Liver (tissue), 3 donors: ENCODE measurements around the gene GABBR2.

Experiments
- JUND ChIP-seq, 2 donors: IDR thresholded peaks; 2 replicates each; pipeline ENCODE4 v1.6.1; 2016; ENCODE audit warnings: antibody characterized with exemption in 2 of 2
- RAD21 ChIP-seq, 2 donors: IDR thresholded peaks; 2 replicates each; pipeline ENCODE4 v1.6.1; 2016; ENCODE audit warnings: antibody characterized with exemption in 2 of 2, mild to moderate bottlenecking in 2 of 2
- SP1 ChIP-seq: IDR thresholded peaks from 2 replicates; pipeline ENCODE4 v1.6.1; 2018; ENCODE audit warnings: antibody characterized with exemption, mild to moderate bottlenecking
- YY1 ChIP-seq: IDR thresholded peaks from 2 replicates; pipeline ENCODE4 v1.6.1; 2016; ENCODE audit warnings: antibody characterized with exemption, mild to moderate bottlenecking
- TF ChIP-seq, protein P1 (sequence below): IDR thresholded peaks from 2 replicates; pipeline ENCODE4 v1.6.1; 2016; ENCODE audit warnings: antibody characterized with exemption
- TF ChIP-seq, protein P2 (sequence below): fragments of 150-350 bp; IDR thresholded peaks from 2 replicates; pipeline ENCODE4 v1.5.1; 2017; ENCODE audit warnings: improper control_type of control experiment, low read depth, low read length; ENCODE audit not compliant: missing input control
- TF ChIP-seq, protein P3 (sequence below): IDR thresholded peaks from 2 replicates; pipeline ENCODE4 v1.6.1; 2016; ENCODE audit warnings: antibody characterized with exemption, mild to moderate bottlenecking
- TF ChIP-seq, protein P4 (sequence below): IDR thresholded peaks from 2 replicates; pipeline ENCODE4 v1.6.1; 2016; ENCODE audit warnings: antibody characterized with exemption
- donor health status: healthy.
- donor health status: healthy.

DNA sequence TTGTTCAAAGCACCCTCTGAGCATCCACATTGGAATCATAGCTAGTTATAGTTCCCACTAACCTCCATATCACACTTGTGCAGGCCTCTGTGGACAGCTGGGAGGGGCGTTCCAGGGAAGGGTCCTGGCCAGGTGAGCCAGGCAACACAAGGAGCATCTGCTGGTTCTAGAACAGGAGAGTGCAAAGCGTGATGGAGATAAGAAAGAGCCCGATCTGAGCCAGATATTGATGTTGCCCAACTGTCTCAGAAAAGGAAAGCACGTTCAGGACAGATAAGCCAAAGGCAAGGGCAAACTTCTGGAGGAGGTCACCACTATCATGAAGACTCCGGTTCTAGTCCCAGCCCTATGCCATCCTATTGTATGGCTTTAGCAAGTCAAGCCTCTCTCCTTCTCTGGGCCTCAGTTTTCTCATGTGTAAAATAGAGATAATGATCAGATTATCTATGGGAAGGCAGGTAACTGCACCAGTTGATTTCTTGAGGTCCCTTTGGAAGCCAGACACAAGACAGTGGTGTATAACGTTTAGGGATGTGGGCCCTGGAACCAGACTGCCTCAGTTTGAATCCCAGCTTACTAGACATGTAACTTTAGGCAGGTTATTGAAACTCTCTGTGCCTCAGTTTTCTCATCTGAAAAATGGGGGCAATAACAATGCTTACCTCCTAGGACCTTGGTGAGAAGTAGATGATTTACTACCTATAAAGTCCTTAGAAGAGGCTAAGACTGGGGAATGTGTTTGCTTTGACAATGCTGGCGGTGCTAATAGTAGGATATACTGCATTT, 19.8 kb downstream of the GABBR2 start:
- TF ChIP-seq YY1 (no peak), JUND (IDR thresholded peaks at IDR 0.05) (no peak), RAD21 (IDR thresholded peaks at IDR 0.05) (no peak), SP1 (no peak)
- TF ChIP-seq, protein P1, sequence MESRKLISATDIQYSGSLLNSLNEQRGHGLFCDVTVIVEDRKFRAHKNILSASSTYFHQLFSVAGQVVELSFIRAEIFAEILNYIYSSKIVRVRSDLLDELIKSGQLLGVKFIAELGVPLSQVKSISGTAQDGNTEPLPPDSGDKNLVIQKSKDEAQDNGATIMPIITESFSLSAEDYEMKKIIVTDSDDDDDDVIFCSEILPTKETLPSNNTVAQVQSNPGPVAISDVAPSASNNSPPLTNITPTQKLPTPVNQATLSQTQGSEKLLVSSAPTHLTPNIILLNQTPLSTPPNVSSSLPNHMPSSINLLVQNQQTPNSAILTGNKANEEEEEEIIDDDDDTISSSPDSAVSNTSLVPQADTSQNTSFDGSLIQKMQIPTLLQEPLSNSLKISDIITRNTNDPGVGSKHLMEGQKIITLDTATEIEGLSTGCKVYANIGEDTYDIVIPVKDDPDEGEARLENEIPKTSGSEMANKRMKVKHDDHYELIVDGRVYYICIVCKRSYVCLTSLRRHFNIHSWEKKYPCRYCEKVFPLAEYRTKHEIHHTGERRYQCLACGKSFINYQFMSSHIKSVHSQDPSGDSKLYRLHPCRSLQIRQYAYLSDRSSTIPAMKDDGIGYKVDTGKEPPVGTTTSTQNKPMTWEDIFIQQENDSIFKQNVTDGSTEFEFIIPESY: no peak
- TF ChIP-seq, protein P2, sequence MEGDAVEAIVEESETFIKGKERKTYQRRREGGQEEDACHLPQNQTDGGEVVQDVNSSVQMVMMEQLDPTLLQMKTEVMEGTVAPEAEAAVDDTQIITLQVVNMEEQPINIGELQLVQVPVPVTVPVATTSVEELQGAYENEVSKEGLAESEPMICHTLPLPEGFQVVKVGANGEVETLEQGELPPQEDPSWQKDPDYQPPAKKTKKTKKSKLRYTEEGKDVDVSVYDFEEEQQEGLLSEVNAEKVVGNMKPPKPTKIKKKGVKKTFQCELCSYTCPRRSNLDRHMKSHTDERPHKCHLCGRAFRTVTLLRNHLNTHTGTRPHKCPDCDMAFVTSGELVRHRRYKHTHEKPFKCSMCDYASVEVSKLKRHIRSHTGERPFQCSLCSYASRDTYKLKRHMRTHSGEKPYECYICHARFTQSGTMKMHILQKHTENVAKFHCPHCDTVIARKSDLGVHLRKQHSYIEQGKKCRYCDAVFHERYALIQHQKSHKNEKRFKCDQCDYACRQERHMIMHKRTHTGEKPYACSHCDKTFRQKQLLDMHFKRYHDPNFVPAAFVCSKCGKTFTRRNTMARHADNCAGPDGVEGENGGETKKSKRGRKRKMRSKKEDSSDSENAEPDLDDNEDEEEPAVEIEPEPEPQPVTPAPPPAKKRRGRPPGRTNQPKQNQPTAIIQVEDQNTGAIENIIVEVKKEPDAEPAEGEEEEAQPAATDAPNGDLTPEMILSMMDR: no peak
- TF ChIP-seq, protein P3, sequence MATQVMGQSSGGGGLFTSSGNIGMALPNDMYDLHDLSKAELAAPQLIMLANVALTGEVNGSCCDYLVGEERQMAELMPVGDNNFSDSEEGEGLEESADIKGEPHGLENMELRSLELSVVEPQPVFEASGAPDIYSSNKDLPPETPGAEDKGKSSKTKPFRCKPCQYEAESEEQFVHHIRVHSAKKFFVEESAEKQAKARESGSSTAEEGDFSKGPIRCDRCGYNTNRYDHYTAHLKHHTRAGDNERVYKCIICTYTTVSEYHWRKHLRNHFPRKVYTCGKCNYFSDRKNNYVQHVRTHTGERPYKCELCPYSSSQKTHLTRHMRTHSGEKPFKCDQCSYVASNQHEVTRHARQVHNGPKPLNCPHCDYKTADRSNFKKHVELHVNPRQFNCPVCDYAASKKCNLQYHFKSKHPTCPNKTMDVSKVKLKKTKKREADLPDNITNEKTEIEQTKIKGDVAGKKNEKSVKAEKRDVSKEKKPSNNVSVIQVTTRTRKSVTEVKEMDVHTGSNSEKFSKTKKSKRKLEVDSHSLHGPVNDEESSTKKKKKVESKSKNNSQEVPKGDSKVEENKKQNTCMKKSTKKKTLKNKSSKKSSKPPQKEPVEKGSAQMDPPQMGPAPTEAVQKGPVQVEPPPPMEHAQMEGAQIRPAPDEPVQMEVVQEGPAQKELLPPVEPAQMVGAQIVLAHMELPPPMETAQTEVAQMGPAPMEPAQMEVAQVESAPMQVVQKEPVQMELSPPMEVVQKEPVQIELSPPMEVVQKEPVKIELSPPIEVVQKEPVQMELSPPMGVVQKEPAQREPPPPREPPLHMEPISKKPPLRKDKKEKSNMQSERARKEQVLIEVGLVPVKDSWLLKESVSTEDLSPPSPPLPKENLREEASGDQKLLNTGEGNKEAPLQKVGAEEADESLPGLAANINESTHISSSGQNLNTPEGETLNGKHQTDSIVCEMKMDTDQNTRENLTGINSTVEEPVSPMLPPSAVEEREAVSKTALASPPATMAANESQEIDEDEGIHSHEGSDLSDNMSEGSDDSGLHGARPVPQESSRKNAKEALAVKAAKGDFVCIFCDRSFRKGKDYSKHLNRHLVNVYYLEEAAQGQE: no peak
- TF ChIP-seq, protein P4, sequence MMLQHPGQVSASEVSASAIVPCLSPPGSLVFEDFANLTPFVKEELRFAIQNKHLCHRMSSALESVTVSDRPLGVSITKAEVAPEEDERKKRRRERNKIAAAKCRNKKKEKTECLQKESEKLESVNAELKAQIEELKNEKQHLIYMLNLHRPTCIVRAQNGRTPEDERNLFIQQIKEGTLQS: no peak
